GM20431 (cell line): Measurements from ENCODE around the gene VSIG4.

Source experiments
- in situ Hi-C: fragments of 300-500 bp; cut with MseI, MboI; formaldehyde crosslinking; loops from one replicate; pipeline ENCODE4 v1.15.0; 2020; ENCODE audit warnings: low sequenced_read_pairs; ENCODE audit not compliant: unreplicated experiment

Gene VSIG4

GRCh38 chrX:66013194-66013816, 26.6 kb downstream of the VSIG4 start:
- in situ Hi-C loops, result no loop called here

GRCh38 chrX:66012094-66012534, 27.8 kb downstream of the VSIG4 start:
- in situ Hi-C loops, result no loop called here

DNA sequence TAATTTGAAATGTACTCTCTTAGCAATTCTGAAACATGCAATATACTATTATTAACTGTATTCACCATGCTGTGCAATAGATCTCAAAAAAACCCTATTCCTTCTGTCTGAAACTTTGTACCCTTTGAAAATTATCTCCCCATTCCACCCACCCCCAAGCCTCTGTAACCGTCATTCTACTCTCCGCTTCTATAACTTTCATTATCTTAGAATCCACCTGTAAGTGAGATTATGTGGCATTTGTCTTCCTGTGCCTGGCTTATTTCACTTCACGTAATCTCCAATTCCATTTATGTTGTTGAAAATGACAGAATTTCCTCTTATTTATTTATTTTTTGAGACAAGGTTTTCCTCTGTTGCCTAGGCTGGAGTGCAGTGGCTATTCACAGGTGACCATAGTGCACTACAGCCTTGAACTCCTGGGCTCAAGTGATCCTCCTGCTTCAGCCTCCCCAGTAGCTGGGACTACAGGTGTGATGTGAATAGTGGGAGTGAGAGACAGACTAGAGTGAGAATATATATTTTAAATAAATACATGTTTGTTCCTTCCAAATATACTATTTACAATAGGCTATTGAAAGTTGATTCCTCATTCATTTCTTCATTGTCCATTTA, 30.5 kb downstream of the VSIG4 start:
- in situ Hi-C loops, result no loop called here

DNA sequence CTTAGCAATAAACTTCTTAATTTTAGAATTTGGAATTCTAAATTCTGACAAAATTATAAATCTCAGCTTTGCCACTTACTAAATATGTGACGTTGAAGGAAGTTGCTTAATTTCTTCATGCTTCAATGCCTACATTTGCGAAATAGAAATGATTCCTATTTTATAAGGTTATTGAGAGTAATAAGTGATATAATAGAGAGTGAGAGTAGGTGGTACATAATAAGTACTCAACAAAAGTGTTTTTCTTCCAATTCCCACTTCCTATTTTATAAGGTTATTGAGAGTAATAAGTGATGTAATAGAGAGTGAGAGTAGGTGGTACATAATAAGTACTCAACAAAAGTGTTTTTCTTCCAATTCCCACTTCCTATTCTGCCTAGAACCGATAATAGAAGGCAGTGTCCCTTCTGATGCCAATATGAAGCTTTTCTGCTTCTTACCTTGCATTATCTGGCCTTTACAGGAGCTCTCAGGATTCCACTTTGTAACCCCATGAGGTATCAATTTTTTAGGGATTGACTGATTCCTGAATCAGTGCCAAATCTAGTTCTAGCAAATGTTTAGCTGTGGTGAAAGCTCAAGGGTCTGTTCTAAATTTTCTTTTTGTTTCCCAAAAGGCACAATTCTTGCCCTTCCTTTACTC, 31.4 kb downstream of the VSIG4 start:
- in situ Hi-C loops, result no loop called here

- in situ Hi-C loops, result no loop called here
These were observed 32.0 kb downstream of the VSIG4 start for GRCh38 chrX:66007851-66008250.

- in situ Hi-C loops, result no loop called here
These were observed 33.9 kb downstream of the VSIG4 start for GRCh38 chrX:66005830-66006449.

- in situ Hi-C loops, result no loop called here
These were observed 34.7 kb downstream of the VSIG4 start for GRCh38 chrX:66004928-66005829.

DNA sequence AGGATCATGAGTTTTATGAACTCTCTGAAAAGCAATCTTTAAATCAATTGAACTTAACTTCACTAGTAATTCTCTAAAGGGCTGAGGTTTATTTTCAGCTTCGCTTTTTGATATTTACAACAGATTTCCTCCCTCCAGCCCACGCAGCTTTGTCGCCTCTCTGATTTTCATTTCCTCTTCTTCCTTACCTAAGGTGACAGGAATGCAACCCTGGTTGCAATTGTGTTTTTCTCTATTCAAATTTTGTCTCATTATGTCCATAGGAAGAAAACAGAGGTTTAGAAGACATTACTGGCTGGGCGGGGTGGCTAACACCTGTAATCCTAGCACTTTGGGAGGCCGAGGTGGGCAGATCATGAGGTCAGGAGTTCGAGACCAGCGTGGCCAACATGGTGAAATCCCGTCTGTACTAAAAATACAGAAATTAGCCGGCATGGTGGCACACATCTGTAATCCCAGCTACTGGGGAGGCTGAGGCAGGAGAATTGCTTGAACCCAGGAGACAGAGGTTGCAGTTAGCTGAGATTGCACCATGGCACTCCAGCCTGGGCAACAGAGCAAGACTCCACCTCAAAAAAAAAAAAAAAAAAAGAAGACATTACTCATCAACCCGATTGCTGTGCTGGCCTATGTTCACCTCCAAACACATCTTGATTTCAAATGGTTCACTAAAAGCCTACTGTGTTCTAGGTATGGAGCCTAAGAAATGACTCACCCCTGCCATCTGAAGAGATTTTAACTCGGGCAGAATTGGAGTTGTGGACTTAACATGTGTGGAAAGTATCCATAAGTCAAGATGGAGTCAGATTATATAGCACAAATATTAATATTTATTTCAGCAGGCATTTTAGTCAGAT, 36.8 kb downstream of the VSIG4 start:
- in situ Hi-C loops, result no loop called here

DNA sequence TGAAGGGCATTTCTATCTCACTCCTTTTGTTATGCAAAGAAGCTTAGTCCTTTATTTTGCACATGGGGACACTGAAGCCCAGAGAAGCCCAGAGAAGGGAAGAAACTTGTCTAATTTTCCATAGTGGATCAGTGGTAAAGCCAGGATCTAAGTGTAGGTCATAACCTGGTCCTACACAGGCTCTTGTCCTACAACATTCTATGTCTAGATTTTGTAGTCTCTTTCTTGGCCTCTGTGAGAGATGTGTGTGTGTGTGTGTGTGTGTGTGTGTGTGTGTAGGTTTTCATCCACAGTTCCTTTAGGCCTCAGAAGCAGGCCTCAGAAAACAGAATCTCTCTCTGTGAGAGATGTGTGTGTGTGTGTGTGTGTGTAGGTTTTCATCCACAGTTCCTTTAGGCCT, 38.3 kb downstream of the VSIG4 start:
- in situ Hi-C loops, result no loop called here

- in situ Hi-C loops, result no loop called here
These were observed 39.1 kb downstream of the VSIG4 start for GRCh38 chrX:66000628-66001272.

GRCh38 chrX:66000178-66000577, 39.7 kb downstream of the VSIG4 start:
- in situ Hi-C loops, result no loop called here

DNA sequence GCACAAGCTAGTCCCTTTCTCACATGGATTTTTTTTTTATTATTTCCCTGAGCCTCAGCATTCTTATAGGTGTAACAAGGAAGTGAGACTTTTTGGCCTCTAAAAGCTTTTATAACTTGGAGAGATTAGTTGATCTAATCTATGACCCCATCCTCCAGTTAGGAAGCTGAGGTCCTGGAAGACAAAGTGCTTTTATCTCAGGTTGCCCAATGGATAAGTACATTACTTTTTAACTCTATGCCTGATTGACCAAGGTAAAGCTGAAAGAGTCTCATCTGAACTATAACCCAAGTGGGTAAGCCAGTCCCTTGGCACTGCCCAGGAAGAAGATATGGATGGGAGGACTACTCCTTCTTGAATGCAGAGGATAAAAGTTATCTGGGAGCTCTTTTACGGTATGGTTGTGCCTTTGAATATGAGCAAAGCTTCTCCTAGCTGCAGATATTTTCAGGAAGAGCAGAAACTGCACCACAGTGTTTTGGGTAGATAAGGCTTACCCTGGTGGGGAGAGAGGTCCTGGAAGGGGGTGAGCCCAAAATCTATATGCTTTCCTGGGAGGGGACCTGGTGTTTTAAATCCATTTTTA, 40.2 kb downstream of the VSIG4 start:
- in situ Hi-C loops, result loop anchor here (25.0 kb wide), 2 partner anchors 262 to 412 kb away; no protein-coding TSS in a partner anchor

DNA sequence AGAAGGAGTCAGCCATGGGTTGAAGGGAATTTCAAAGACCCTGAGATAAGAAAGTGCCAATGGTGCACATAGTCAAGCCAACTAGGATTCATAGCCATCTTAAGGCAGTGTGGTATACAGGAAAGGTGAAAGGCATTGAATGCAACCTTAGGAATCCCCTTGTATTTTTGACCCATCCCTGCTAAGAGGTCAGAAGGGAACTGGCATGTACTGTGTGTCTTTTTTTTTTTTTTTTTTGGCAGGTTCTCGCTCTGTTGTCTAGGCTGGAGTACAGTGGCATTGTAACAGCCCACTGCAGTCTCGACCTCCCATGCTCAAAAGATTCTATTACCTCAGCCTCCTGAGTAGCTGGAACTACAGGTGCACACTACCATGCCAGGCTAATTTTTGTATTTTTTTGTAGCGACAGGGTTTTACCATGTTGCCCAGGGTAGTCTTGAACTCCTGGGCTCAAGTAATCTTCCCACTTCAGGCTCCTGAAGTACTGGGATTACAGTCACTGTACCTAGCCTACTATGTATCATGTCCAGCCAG, 40.8 kb downstream of the VSIG4 start:
- in situ Hi-C loops, result loop anchor here (25.0 kb wide), 2 partner anchors 262 to 412 kb away; no protein-coding TSS in a partner anchor

GRCh38 chrX:65997978-65998717, 41.7 kb downstream of the VSIG4 start:
- in situ Hi-C loops, result loop anchor here (25.0 kb wide), 2 partner anchors 261 to 411 kb away; no protein-coding TSS in a partner anchor

DNA sequence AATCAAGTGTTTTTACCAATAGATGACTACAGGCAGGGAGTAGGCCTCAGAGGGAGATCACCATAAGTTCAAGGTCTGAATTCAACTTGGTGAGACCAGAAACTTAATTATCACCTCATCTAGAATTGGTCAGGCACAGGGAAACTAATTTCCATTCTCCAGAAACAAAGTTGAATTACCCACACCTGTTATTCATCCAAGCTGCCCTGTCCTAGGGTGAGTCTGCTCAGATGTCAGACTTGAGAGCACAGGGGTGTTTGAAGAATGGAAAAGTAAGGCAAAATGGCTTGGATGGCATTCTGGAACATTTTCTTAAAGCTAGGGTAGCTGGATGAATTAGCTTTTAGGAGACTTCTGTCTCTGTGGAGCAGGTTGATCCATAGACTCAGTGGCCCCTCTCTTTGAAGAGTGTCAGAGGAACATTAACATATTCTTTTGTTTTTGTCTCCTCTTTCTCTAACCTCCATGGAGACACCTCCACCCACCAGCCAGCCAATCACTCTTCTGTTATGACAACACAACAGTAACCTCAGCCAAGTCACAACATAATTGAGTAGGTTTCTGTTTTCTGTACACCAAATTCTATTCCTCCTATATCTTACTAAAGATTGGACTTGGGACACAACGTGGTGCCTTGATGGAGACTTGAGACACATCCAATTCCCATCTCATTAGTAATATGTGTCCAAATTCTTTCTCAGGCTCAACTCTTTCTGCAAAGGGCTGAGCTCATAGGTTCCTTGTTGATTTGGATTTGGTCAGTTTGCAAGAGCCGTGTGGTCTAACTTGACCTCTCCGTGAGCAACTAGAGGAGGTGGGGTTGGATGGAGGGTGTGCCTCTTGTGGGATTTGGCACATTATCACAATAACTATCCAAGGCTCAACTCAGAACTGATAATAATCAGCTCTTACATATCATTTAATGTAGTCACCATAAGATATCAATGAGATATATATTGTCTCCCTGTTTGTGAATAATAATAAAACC, 45.1 kb downstream of the VSIG4 start:
- in situ Hi-C loops, result loop anchor here (25.0 kb wide), 2 partner anchors 258 to 408 kb away; no protein-coding TSS in a partner anchor

GRCh38 chrX:65993915-65994460, 45.9 kb downstream of the VSIG4 start:
- in situ Hi-C loops, result loop anchor here (25.0 kb wide), 2 partner anchors 257 to 407 kb away; no protein-coding TSS in a partner anchor
